Thyroid gland (tissue), 4 donors: ENCODE measurements around the gene ZNF383. TPM values are rescaled to one million over a fixed set of nuclear protein-coding genes. Genes with fewer than 3 reads are reported as not detected.
"Not testable (repeated sequence)": the region's sequence is repeated elsewhere in the genome, so short reads cannot be mapped to it uniquely, and the experiment has no call there.

ENCODE experiments used
- DNase-seq, 2 donors: peaks; one replicate each; pipeline ENCODE4 v3.0.0-alpha.2; 2019
- H3K27ac ChIP-seq, 3 donors: fragments of 200-600 bp; sonication (generic); 1 replicate in 2 of 3; 2 replicates in 1 of 3; pipeline ENCODE4 v1.5.1; 2016 to 2019; ENCODE audit warnings: mild to moderate bottlenecking in 1 of 3, moderate library complexity in 1 of 3
- H3K27me3 ChIP-seq: fragments of 200-600 bp; sonication (generic); one replicate; pipeline ENCODE4 v1.5.1; 2019
- H3K36me3 ChIP-seq, 2 donors: fragments of 200-600 bp; sonication (generic); one replicate each; pipeline ENCODE4 v1.5.1; 2016 to 2019
- H3K4me1 ChIP-seq, 2 donors: fragments of 200-600 bp; sonication (generic); one replicate each; pipeline ENCODE4 v1.5.1; 2017 to 2019
- H3K4me3 ChIP-seq, 3 donors: fragments of 200-600 bp; sonication (generic); replicated peaks in 1 of 3; 1 replicate in 2 of 3; 2 replicates in 1 of 3; pipeline ENCODE4 v1.5.1; 2016; ENCODE audit warnings: mild to moderate bottlenecking in 1 of 3
- H3K9me3 ChIP-seq: fragments of 200-600 bp; sonication (generic); one replicate; pipeline ENCODE4 v1.5.1; 2017
- POLR2A ChIP-seq, 2 donors: fragments of 450-650 bp; IDR thresholded peaks; one replicate each; pipeline ENCODE4 v1.6.1; 2017; ENCODE audit warnings: antibody characterized with exemption in 2 of 2, mild to moderate bottlenecking in 2 of 2, moderate library complexity in 1 of 2
- WGBS, 2 donors: methylation state at CpG; one replicate each; pipeline ENCODE4 v1.1.5; 2017; 5-methylcytosine and 5-hydroxymethylcytosine counted together
- intact Hi-C: fragments of 100-400 bp; cut with DNase I; formaldehyde crosslinking; loops from one replicate; pipeline ENCODE4 v1.15.1; 2023
- total RNA-seq, 4 donors: library from RNA; depleted of rRNA; stranded (reverse); fragments of >200 nt; gene quantifications; one replicate each; pipeline ENCODE4 v1.2.3, GENCODE V29; 2016
- TF ChIP-seq, protein P1 (sequence below), 6 experiments: fragments of 200-600 bp in 3 of 6; fragments of 450-650 bp in 3 of 6; sonication (generic) in 3 of 6; IDR thresholded peaks; one replicate each; pipeline ENCODE4 v1.5.1; 2016 to 2019; ENCODE audit warnings: antibody characterized with exemption in 6 of 6, mild to moderate bottlenecking in 2 of 6, inconsistent platforms in 1 of 6, moderate library complexity in 1 of 6

The ZNF383 gene
- total RNA-seq = 10 to 100 TPM in 3 of 4 donors, 1 to 10 TPM in 1; 8.3 to 14.3 (median 11.3) TPM

DNA sequence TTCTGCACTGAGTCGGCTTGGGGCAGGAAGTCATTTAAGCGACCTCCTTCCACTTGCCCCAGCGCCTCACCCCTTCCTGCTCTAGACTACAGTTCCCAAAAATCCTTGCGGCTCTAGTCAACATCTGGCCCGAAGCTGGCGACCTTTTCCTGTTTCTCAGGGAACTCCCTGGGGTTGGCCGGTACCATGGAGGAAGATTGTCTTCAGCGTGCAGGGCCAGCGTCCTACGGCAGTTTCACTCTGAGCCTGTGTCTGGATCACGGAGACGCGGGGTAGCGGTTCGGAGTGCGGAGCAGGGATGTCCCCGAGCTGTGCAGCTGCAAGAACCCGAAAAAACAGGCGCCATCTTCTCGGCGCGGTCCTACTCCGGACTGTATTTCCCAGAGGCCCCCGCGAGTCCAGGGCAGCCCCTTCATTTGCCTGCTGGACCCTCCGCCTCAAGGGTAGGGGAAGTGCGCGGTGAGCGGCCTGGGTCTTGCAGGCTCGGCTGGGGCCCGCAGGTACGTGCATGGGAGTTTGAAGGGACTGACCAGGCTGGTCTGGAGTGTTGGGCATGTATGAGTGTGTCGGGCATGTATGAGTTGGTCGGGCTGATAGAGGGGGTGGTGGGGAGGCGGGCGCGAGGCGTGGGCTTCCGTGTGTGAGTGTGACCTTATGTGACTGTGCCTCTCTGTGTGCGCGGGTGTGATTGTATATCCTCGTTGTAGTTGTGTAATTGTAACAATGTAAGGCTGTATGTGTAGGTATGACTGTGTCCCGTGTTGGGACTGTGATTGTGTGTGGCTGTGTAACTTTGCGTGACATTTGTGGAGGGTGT is at the start of gene ZNF383:
Gene ZNF383 (plus strand): TSS at position 440 of the 817 bp plus-strand sequence. CDS start 12,240 bp downstream, outside the sequence.
- no peaks in the 10 kb centered on the region for H3K27me3 ChIP-seq
- peaks cover 8 to 9% of the 10 kb centered on the region in 2 donors for H3K4me1 ChIP-seq
- DNase-seq = peak; percentile 91 to 92
- no peaks in the 10 kb centered on the region for H3K36me3 ChIP-seq
- peak within 1 kb of the TSS; percentile 78 to 92 (median 85) for H3K4me3 ChIP-seq
- H3K9me3 ChIP-seq = no peaks in the 10 kb centered on the region
- intact Hi-C loops = no loop called here
- peak within 1 kb of the TSS; percentile 94 to 97 (median 97) for H3K27ac ChIP-seq
- no peak for TF ChIP-seq POLR2A (IDR thresholded peaks at IDR 0.05)
- TF ChIP-seq, protein P1, sequence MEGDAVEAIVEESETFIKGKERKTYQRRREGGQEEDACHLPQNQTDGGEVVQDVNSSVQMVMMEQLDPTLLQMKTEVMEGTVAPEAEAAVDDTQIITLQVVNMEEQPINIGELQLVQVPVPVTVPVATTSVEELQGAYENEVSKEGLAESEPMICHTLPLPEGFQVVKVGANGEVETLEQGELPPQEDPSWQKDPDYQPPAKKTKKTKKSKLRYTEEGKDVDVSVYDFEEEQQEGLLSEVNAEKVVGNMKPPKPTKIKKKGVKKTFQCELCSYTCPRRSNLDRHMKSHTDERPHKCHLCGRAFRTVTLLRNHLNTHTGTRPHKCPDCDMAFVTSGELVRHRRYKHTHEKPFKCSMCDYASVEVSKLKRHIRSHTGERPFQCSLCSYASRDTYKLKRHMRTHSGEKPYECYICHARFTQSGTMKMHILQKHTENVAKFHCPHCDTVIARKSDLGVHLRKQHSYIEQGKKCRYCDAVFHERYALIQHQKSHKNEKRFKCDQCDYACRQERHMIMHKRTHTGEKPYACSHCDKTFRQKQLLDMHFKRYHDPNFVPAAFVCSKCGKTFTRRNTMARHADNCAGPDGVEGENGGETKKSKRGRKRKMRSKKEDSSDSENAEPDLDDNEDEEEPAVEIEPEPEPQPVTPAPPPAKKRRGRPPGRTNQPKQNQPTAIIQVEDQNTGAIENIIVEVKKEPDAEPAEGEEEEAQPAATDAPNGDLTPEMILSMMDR (IDR thresholded peaks at IDR 0.05) = no peak
- WGBS, 2 donors = 0 to 1% methylated on average over 32 to 34 of the region's 44 CpGs

DNA sequence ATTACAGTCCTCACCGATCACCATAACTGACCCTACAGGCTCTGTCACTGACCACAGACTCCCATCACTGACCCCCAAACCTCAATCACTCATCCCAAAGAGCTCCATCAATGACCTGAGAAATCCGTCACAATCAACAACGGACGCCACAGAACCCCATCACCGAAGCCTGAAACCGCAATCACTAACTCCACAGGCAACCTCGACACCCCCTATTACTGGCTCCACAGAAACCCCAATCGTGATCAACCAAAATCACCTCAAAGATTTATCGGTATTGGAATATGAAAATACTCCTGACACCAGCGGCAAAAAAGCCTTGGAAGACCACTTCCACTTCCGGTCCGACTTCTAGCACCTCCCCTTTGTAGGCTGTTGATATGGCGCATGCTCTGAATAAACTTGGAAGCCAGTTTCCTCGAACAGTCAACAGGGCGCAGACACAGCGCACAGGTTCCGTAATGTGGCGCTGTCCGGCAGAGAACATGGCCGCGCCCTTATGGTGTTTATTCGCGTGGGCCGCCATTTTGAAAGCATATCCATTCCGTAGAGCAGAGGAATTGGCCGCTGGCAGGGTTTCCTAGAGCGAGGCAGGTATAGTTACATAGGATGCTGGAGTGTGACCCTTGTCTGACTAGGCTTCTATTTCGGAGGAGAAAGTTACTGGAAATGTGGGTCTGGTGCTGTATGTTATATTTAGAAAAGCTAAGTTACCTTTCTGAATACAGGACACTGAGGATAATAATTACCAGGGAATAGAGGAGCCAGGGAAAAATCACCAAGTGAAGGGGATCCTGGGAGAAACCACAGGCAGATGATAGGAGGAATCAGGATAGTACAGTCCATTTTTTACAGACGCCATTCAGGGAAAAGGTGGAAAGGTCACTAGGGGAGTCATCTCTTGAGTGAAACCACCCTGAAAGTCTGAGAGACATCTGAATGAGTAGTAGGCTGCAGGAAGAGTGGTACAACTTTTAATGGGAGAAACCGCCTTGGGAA is 45.3 kb upstream of the ZNF383 start, which contains the start of gene ZNF585A:
Gene ZNF585A (minus strand): TSS at position 328 of the 999 bp plus-strand sequence. CDS start 2,785 bp downstream, outside the sequence.
- no peaks in the 10 kb centered on the region for H3K27me3 ChIP-seq
- intact Hi-C loops = no loop called here
- no peaks in the 10 kb centered on the region for H3K9me3 ChIP-seq
- peak within 1 kb of the TSS; percentile 29 to 45 (median 45) for H3K4me3 ChIP-seq
- H3K4me1 ChIP-seq = peaks cover 4 to 6% of the 10 kb centered on the region in 2 donors
- H3K36me3 ChIP-seq = peaks cover 7 to 12% of the 10 kb centered on the region in 2 donors
- 5% methylated on average over 30 of the region's 30 CpGs for WGBS, 2 donors
- TF ChIP-seq, protein P1 (IDR thresholded peaks at IDR 0.05) = peak in 3 of 6 experiments; percentile 14 to 23 (median 17)
- peak in 1 of 2 donors; percentile 40 for TF ChIP-seq POLR2A (IDR thresholded peaks at IDR 0.05)
- peak within 1 kb of the TSS; percentile 13 to 58 (median 33) for H3K27ac ChIP-seq
- peak; percentile 94 for DNase-seq

DNA sequence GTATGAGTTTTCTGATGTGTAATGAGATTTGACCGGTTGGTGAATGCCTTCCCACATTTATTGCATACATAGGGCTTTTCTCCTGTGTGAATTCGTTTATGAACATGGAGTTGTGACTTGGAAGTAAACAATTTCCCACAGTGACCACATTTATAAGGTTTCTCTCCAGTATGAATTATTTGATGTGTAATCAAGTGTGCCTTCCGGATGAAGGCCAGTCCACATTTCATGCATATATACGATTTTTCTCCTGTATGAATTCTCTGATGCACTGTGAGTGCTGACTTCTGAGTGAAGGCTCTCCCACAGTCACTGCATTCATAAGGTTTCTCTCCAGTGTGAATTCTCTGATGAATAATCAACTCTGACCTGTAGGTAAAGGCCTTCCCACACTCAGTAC is 31.9 kb upstream of the ZNF383 start:
- H3K4me1 ChIP-seq, H3K4me3 ChIP-seq, intact Hi-C loops, DNase-seq, H3K27me3 ChIP-seq, H3K27ac ChIP-seq, H3K9me3 ChIP-seq: not testable (repeated sequence)
- peaks cover 23 to 24% of the 10 kb centered on the region in 2 donors for H3K36me3 ChIP-seq
- WGBS, 2 donors = 96 to 98% methylated on average over 4 of the region's 4 CpGs

DNA sequence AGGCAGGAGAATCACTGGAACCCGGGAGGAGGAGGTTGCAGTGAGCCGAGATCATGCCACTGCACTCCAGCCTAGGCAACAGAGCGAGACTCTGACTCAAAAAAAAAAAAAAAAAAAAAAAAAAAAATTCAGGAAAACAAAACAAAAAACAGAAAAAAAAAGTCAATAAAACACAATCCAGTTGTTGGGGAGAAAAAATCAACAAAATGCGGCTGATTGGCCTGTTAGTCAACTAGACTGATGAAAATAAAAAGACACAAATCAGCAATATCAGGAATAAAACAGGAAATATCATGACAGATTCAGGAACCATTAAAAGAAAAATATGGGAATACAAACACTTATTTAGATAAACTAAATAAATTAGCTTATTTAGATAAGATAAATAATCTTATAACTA is 22.8 kb upstream of the ZNF383 start:
- intact Hi-C loops, H3K9me3 ChIP-seq, H3K27ac ChIP-seq: not testable (repeated sequence)

GRCh38 chr19:37197115-37197514 is 20.9 kb upstream of the ZNF383 start:
- H3K9me3 ChIP-seq, H3K27ac ChIP-seq, H3K4me3 ChIP-seq, H3K27me3 ChIP-seq, H3K4me1 ChIP-seq, DNase-seq, intact Hi-C loops: not testable (repeated sequence)
- H3K36me3 ChIP-seq = peaks cover 30 to 35% of the 10 kb centered on the region in 2 donors
- 96 to 97% methylated on average over 5 of the region's 5 CpGs for WGBS, 2 donors

More for the DNA sequence above, 22.8 kb upstream of the ZNF383 start:
- WGBS, 2 donors = 91 to 100% methylated on average over 4 of the region's 4 CpGs
- not testable (repeated sequence) for H3K4me3 ChIP-seq, DNase-seq, H3K4me1 ChIP-seq, H3K27me3 ChIP-seq
- peaks cover 29 to 37% of the 10 kb centered on the region in 2 donors for H3K36me3 ChIP-seq

DNA sequence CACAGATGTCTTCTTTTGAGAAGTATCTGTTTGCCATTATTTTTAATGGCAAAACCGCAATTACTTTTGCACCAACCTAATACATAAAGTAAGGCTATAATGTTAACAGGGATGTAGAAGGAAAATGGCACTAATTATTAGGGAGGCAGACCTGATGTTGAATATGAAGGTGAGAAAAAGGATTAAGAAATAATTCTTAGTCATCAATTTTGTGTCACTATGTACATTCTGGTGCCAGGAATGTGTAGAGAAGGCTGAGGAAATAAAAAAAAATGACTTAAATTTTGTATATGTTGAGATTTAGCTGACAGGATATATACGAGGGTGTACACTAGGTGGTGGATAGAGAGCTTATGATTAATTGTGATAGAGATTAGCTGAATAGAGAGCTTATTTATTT is 20.2 kb upstream of the ZNF383 start:
- no peak for TF ChIP-seq POLR2A (IDR thresholded peaks at IDR 0.05)
- TF ChIP-seq, protein P1 (IDR thresholded peaks at IDR 0.05) = no peak
- no peaks in the 10 kb centered on the region for H3K27me3 ChIP-seq
- H3K4me3 ChIP-seq = no peak overlapping the region
- no peak for DNase-seq
- H3K27ac ChIP-seq = no peak overlapping the region
- 95 to 96% methylated on average over 2 of the region's 2 CpGs for WGBS, 2 donors
- H3K9me3 ChIP-seq = no peaks in the 10 kb centered on the region
- H3K36me3 ChIP-seq = peaks cover 28 to 32% of the 10 kb centered on the region in 2 donors
- intact Hi-C loops = no loop called here
- no peaks in the 10 kb centered on the region for H3K4me1 ChIP-seq
